SJCRH30 (cell line): ENCODE measurements around the gene RBM20. TPM values are rescaled to one million over a fixed set of nuclear protein-coding genes. Genes with fewer than 3 reads are reported as not detected.

Experiments used
- DNase-seq, 2 experiments: peaks; one replicate each; pipeline ENCODE4 v3.0.0-alpha.2; 2015 to 2020
- H3K27ac ChIP-seq: fragments of 250-450 bp; sonication (Bioruptor Pico); 2 replicates; pipeline ENCODE4 v1.5.1; 2020; ENCODE audit warnings: mild to moderate bottlenecking, moderate library complexity
- H3K27me3 ChIP-seq: fragments of 250-450 bp; sonication (Bioruptor Pico); 2 replicates; pipeline ENCODE4 v1.5.1; 2020; ENCODE audit warnings: mild to moderate bottlenecking, moderate library complexity
- H3K36me3 ChIP-seq: fragments of 250-450 bp; sonication (Bioruptor Pico); 2 replicates; pipeline ENCODE4 v1.5.1; 2020; ENCODE audit warnings: mild to moderate bottlenecking, moderate library complexity
- H3K4me1 ChIP-seq: fragments of 250-450 bp; sonication (Bioruptor Pico); 2 replicates; pipeline ENCODE4 v1.5.1; 2020; ENCODE audit warnings: mild to moderate bottlenecking, moderate library complexity
- H3K4me3 ChIP-seq: fragments of 250-450 bp; sonication (Bioruptor Pico); 2 replicates; pipeline ENCODE4 v1.5.1; 2020; ENCODE audit warnings: mild to moderate bottlenecking, moderate library complexity
- H3K9me3 ChIP-seq: fragments of 250-450 bp; sonication (Bioruptor Pico); replicated peaks from 2 replicates; pipeline ENCODE4 v1.5.1; 2020; ENCODE audit warnings: mild to moderate bottlenecking, moderate library complexity
- total RNA-seq: library from RNA; depleted of rRNA; stranded (reverse); fragments of >200 nt; shearing (Covaris generic); gene quantifications from 2 replicates; pipeline ENCODE4 v1.2.3, GENCODE V29; 2014

Gene RBM20
- total RNA-seq, 1 experiment from 2014 or later: 12.4 TPM

DNA sequence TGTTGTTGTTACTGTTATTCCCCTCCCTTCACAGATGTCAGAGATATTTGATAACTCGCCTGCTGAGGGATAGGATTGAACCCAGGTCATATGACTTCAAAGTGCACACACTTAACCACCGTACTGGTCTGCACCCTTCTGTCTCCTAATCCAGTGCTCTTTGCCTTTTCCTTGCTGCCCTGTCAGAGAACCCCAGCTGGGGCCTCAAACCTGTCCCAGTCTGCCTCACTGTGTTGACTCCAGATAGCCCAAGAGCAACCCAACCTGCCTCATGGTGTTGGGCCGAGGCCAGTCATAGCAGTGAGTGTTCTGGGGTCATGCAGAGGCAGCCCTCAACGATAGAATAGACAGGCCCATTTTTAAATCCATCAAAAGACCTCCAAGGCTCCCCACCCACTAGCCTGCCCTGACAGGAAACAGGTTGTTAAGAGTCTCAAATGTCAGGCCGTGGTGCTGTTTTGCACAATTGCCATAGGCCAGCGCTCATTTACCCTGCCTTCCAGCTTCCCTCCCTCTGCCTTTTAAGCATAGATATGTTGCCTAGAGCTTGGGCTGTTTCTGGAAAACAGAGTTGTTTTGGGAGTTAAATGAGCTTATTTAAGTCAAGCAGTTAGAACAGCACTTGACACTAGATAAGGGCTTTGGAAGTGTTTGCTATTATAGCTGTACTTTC lies 190.6 kb downstream of the RBM20 start:
- no peak overlapping the region for H3K27ac ChIP-seq
- H3K9me3 ChIP-seq: 0 out of 2 replicates have a peak, but pooled peaks cover 4% of the 10 kb centered on the region
- H3K27me3 ChIP-seq: no peaks in the 10 kb centered on the region
- DNase-seq: peak in 1 of 2 experiments; percentile 53
- H3K36me3 ChIP-seq: peaks cover 20% of the 10 kb centered on the region
- no peak overlapping the region for H3K4me3 ChIP-seq
- H3K4me1 ChIP-seq: no peaks in the 10 kb centered on the region

DNA sequence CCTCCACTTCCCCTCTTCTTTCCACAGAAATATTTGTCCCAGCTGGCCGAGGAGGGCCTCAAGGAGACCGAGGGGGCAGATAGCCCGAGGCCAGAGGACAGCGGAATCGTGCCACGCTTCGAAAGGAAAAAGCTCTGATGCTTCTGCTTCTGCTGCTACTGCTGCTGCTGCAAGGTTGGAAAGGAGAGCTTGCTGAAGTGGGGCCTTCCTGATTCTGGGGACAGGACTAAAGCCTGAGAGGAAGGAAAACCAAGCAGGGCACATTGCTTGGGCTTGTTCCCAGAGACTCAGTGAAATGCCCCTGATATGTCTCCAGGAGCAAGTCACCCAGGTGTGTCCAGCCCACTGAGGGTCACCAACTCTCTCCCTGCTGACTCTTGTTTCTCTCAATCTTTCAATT lies 191.7 kb downstream of the RBM20 start:
- 0 out of 2 replicates have a peak, but pooled peaks cover 4% of the 10 kb centered on the region for H3K9me3 ChIP-seq
- no peak for DNase-seq
- H3K27me3 ChIP-seq: no peaks in the 10 kb centered on the region
- no peak overlapping the region for H3K27ac ChIP-seq
- H3K36me3 ChIP-seq: peaks cover 20% of the 10 kb centered on the region
- no peaks in the 10 kb centered on the region for H3K4me1 ChIP-seq
- H3K4me3 ChIP-seq: no peak overlapping the region

- Histone ChIP-seq H3K36me3 (peaks cover 20% of the 10 kb centered on the region), H3K4me1 (no peaks in the 10 kb centered on the region), H3K27me3 (no peaks in the 10 kb centered on the region), H3K4me3 (no peak overlapping the region), H3K27ac (no peak overlapping the region), H3K9me3 (0 out of 2 replicates have a peak, but pooled peaks cover 4% of the 10 kb centered on the region)
- no peak for DNase-seq
Observed at GRCh38 chr10:110836706-110837105, 192.6 kb downstream of the RBM20 start.

- 0 out of 2 replicates have a peak, but pooled peaks cover 4% of the 10 kb centered on the region for H3K9me3 ChIP-seq
- no peak for DNase-seq
- peaks cover 24% of the 10 kb centered on the region for H3K36me3 ChIP-seq
- H3K27me3 ChIP-seq: no peaks in the 10 kb centered on the region
- no peak overlapping the region for H3K4me3 ChIP-seq
- no peaks in the 10 kb centered on the region for H3K4me1 ChIP-seq
- no peak overlapping the region for H3K27ac ChIP-seq
Observed at GRCh38 chr10:110837418-110838171, 193.5 kb downstream of the RBM20 start.

GRCh38 chr10:110840225-110840922 lies 196.2 kb downstream of the RBM20 start:
- no peak overlapping the region for H3K4me3 ChIP-seq
- peaks cover 19% of the 10 kb centered on the region for H3K36me3 ChIP-seq
- H3K9me3 ChIP-seq: 0 out of 2 replicates have a peak, but pooled peaks cover 4% of the 10 kb centered on the region
- no peak overlapping the region for H3K27ac ChIP-seq
- no peaks in the 10 kb centered on the region for H3K4me1 ChIP-seq
- DNase-seq: no peak
- H3K27me3 ChIP-seq: no peaks in the 10 kb centered on the region

- Histone ChIP-seq H3K27me3 (no peaks in the 10 kb centered on the region), H3K36me3 (peaks cover 13% of the 10 kb centered on the region), H3K9me3 (0 out of 2 replicates have a peak, but pooled peaks cover 4% of the 10 kb centered on the region), H3K4me1 (no peaks in the 10 kb centered on the region), H3K4me3 (no peak overlapping the region), H3K27ac (no peak overlapping the region)
- DNase-seq: no peak
Observed at GRCh38 chr10:110840923-110841428, 196.8 kb downstream of the RBM20 start.

GRCh38 chr10:110841767-110842267 lies 197.7 kb downstream of the RBM20 start:
- H3K27me3 ChIP-seq: no peaks in the 10 kb centered on the region

DNA sequence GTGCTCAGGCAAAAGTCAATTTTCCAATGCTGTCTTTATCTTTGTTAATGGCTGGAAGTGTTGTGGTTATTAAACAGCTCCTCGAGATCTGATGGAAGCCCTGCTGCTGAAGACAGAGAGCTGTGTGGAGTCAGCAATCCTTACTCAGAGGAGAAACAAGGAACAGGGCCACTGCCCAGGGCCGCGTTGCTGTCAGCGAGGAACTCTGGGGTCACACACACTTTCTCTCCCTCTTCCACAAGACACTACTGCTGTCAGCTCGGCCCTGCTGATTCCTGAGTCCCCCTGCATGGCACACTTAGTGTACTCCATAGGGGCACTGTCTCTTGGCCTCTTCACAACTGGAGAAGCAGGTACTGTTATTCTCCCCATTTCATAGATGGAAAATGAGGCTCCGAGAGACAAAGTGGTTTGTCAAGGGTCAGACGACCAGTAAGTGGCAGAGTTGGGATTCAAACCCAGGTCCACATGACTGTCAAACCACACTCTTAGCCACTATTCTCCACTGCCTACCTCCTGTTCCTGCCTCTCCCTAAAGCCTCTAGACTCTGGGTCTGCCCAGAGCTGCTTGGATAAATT lies 198.3 kb downstream of the RBM20 start:
- H3K4me1 ChIP-seq: no peaks in the 10 kb centered on the region
- DNase-seq: no peak
- 0 out of 2 replicates have a peak, but pooled peaks cover 4% of the 10 kb centered on the region for H3K9me3 ChIP-seq
- no peaks in the 10 kb centered on the region for H3K27me3 ChIP-seq
- peaks cover 5% of the 10 kb centered on the region; the same call in 1 of the 2 replicates for H3K36me3 ChIP-seq
- no peak overlapping the region for H3K4me3 ChIP-seq
- H3K27ac ChIP-seq: no peak overlapping the region

More at GRCh38 chr10:110841767-110842267, 197.7 kb downstream of the RBM20 start:
- Histone ChIP-seq H3K4me3 (no peak overlapping the region), H3K36me3 (peaks cover 6% of the 10 kb centered on the region; the same call in 1 of the 2 replicates), H3K4me1 (no peaks in the 10 kb centered on the region), H3K27ac (no peak overlapping the region), H3K9me3 (0 out of 2 replicates have a peak, but pooled peaks cover 4% of the 10 kb centered on the region)
- DNase-seq: no peak

DNA sequence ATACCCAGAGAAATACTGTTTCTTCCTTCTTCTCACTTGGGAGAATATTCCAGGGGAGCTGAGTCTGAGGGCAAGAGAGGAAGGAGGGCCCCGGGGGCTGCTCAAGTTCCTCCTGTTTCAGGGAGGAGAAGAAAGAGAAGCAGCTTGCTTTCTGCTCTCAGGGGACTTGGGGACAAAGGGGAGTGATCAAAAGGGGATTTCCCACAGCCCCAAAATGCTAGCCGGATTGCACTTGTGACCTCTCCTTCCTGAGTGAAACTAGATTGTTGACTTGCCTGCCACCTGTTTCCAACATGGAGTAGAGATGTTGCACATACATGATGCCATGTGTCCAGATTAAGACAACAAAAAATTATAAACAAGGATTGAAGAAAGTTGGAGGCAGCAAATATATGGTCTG lies 198.9 kb downstream of the RBM20 start:
- no peak overlapping the region for H3K4me3 ChIP-seq
- 0 out of 2 replicates have a peak, but pooled peaks cover 4% of the 10 kb centered on the region for H3K9me3 ChIP-seq
- DNase-seq: no peak
- no peaks in the 10 kb centered on the region for H3K27me3 ChIP-seq
- H3K36me3 ChIP-seq: peaks cover 5% of the 10 kb centered on the region; the same call in 1 of the 2 replicates
- no peak overlapping the region for H3K27ac ChIP-seq
- H3K4me1 ChIP-seq: no peaks in the 10 kb centered on the region

- H3K27ac ChIP-seq: no peak overlapping the region
- no peak overlapping the region for H3K4me3 ChIP-seq
- H3K4me1 ChIP-seq: no peaks in the 10 kb centered on the region
Observed at GRCh38 chr10:110843796-110844616, 199.9 kb downstream of the RBM20 start.

DNA sequence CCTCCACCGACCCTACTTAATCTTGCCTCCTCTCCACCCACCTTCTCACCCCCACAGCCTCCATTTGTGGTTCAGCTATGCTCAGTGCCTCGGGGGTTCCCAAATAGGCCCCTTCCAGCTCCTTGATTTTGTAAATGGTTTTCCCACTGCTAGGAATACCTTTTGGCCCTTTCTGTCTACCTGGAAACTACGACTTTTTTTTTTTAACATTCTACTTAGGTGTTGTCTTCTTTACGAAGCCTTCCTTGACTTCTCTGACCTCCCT lies 200.4 kb downstream of the RBM20 start:
- DNase-seq: no peak
- Histone ChIP-seq H3K27me3 (no peaks in the 10 kb centered on the region), H3K4me3 (no peak overlapping the region), H3K36me3 (peaks cover 5% of the 10 kb centered on the region; the same call in 1 of the 2 replicates), H3K4me1 (no peaks in the 10 kb centered on the region), H3K9me3 (no peaks in the 10 kb centered on the region), H3K27ac (no peak overlapping the region)

More at GRCh38 chr10:110843796-110844616, 199.9 kb downstream of the RBM20 start:
- Histone ChIP-seq H3K9me3 (0 out of 2 replicates have a peak, but pooled peaks cover under 1% of the 10 kb centered on the region), H3K27me3 (no peaks in the 10 kb centered on the region), H3K36me3 (peaks cover 5% of the 10 kb centered on the region; the same call in 1 of the 2 replicates)
- no peak for DNase-seq

DNA sequence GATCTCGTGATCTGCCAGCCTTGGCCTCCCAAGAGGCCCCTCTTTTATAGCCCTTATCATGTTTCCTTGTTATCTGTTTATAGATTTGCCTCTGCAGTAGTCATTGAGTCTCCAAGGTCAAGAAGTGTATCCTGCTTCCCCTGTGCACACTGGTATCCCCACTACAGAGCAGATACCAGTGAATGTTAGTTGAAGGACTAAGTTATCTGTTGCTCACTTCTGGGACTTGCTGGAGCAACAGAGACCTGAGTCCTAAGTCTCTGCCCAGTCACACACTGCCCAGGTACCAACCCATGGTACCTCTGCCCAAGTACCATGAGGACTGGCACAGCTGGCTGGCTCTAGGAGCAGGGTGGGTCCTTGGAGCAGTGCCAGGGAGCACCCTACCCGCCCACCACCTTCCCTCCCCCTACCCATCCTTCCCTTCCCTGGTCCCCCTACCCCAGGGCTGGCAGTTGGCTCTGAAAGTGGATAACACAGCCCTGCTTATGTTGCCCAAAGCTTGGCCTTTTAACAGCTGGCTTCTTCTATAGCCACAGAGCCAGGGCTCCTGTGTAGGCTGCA lies 201.1 kb downstream of the RBM20 start:
- no peak overlapping the region for H3K27ac ChIP-seq
- no peak for DNase-seq
- H3K9me3 ChIP-seq: no peaks in the 10 kb centered on the region
- no peaks in the 10 kb centered on the region for H3K4me1 ChIP-seq
- peaks cover 5% of the 10 kb centered on the region; the same call in 1 of the 2 replicates for H3K36me3 ChIP-seq
- H3K4me3 ChIP-seq: no peak overlapping the region
- H3K27me3 ChIP-seq: no peaks in the 10 kb centered on the region
